H9 (cell line): Measurements from ENCODE around the gene RUNX2. TPM values are rescaled to one million over a fixed set of nuclear protein-coding genes. Genes with fewer than 3 reads are reported as not detected.

Source experiments
- DNase-seq: peaks from one replicate; pipeline ENCODE4 v3.0.0-alpha.2; 2017
- H2AFZ ChIP-seq: one replicate; pipeline ENCODE4 v1.6.1; 2013; ENCODE audit warnings: mild to moderate bottlenecking, low read length, control low read depth, moderate library complexity
- H2AK5ac ChIP-seq: 2 replicates; pipeline ENCODE4 v1.6.1; 2013; ENCODE audit warnings: low read length, control low read depth, mixed read lengths; ENCODE audit not compliant: insufficient read length
- H2BK120ac ChIP-seq: one replicate; pipeline ENCODE4 v1.6.1; 2013; ENCODE audit warnings: low read depth, mild to moderate bottlenecking, low read length, control low read depth, inconsistent platforms; ENCODE audit not compliant: poor library complexity, severe bottlenecking
- H2BK12ac ChIP-seq: 2 replicates; pipeline ENCODE4 v1.6.1; 2013; ENCODE audit warnings: low read length, control low read depth, mixed read lengths, low read depth; ENCODE audit not compliant: insufficient read length
- H2BK15ac ChIP-seq: 2 replicates; pipeline ENCODE4 v1.6.1; 2013; ENCODE audit warnings: low read depth, low read length, control low read depth
- H2BK20ac ChIP-seq: one replicate; pipeline ENCODE4 v1.6.1; 2013; ENCODE audit warnings: low read depth, mild to moderate bottlenecking, low read length, control low read depth, inconsistent platforms; ENCODE audit not compliant: poor library complexity, severe bottlenecking
- H2BK5ac ChIP-seq: 2 replicates; pipeline ENCODE4 v1.6.1; 2013; ENCODE audit warnings: low read length, control low read depth, mixed read lengths; ENCODE audit not compliant: insufficient read length
- H3K14ac ChIP-seq: 2 replicates; pipeline ENCODE4 v1.6.1; 2013; ENCODE audit warnings: low read length, control low read depth; ENCODE audit not compliant: insufficient read depth
- H3K18ac ChIP-seq: 2 replicates; pipeline ENCODE4 v1.6.1; 2013; ENCODE audit warnings: low read depth, mild to moderate bottlenecking, mixed read lengths, low read length, control low read depth; ENCODE audit not compliant: insufficient read length
- H3K23ac ChIP-seq: 2 replicates; pipeline ENCODE4 v1.6.1; 2013; ENCODE audit warnings: low read length, control low read depth, mixed read lengths, low read depth; ENCODE audit not compliant: insufficient read length
- H3K23me2 ChIP-seq: 2 replicates; pipeline ENCODE4 v1.6.1; 2013; ENCODE audit warnings: low read depth, mild to moderate bottlenecking, mixed read lengths, low read length, control low read depth; ENCODE audit not compliant: insufficient read length, poor library complexity, severe bottlenecking
- H3K27ac ChIP-seq: 2 replicates; pipeline ENCODE4 v1.5.1; 2013; ENCODE audit warnings: low read length, control low read depth, mixed read lengths, low read depth; ENCODE audit not compliant: insufficient read length
- H3K27me3 ChIP-seq: 2 replicates; pipeline ENCODE4 v1.6.1; 2013; ENCODE audit warnings: low read length, control low read depth, inconsistent platforms; ENCODE audit not compliant: insufficient read depth
- H3K4ac ChIP-seq: 2 replicates; pipeline ENCODE4 v1.6.1; 2013; ENCODE audit warnings: low read depth, mild to moderate bottlenecking, control low read depth, inconsistent platforms, low read length, moderate library complexity
- H3K4me1 ChIP-seq: 2 replicates; pipeline ENCODE4 v1.6.1; 2013; ENCODE audit warnings: low read length, control low read depth, inconsistent platforms; ENCODE audit not compliant: insufficient read depth
- H3K4me2 ChIP-seq: 2 replicates; pipeline ENCODE4 v1.6.1; 2013; ENCODE audit warnings: low read length, control low read depth, mixed read lengths; ENCODE audit not compliant: insufficient read length, insufficient read depth
- H3K56ac ChIP-seq: 2 replicates; pipeline ENCODE4 v1.6.1; 2013; ENCODE audit warnings: low read depth, mild to moderate bottlenecking, mixed read lengths, low read length, control low read depth; ENCODE audit not compliant: insufficient read length
- H3K79me1 ChIP-seq: 2 replicates; pipeline ENCODE4 v1.6.1; 2013; ENCODE audit warnings: low read depth, mild to moderate bottlenecking, moderate library complexity, low read length, control low read depth, inconsistent platforms; ENCODE audit not compliant: insufficient read depth, poor library complexity, severe bottlenecking
- H3K79me2 ChIP-seq: 2 replicates; pipeline ENCODE4 v1.6.1; 2013; ENCODE audit warnings: low read length, control low read depth, inconsistent platforms; ENCODE audit not compliant: insufficient read depth
- H3K9ac ChIP-seq: 2 replicates; pipeline ENCODE4 v1.6.1; 2013; ENCODE audit warnings: low read length, control low read depth, mixed read lengths; ENCODE audit not compliant: insufficient read length; ENCODE audit errors: extremely low read depth
- H3K9me3 ChIP-seq: one replicate; pipeline ENCODE4 v1.6.1; 2013; ENCODE audit warnings: low read depth, low read length, inconsistent platforms; ENCODE audit not compliant: control insufficient read depth
- H3T11ph ChIP-seq: one replicate; pipeline ENCODE4 v1.6.1; 2013; ENCODE audit warnings: mild to moderate bottlenecking, low read length, control low read depth, inconsistent platforms
- H4K20me1 ChIP-seq: one replicate; pipeline ENCODE4 v1.6.1; 2013; ENCODE audit not compliant: control insufficient read depth, insufficient read length, insufficient read depth
- H4K5ac ChIP-seq: 2 replicates; pipeline ENCODE4 v1.6.1; 2013; ENCODE audit warnings: low read depth, mild to moderate bottlenecking, mixed read lengths, low read length, control low read depth; ENCODE audit not compliant: insufficient read length
- H4K8ac ChIP-seq: replicated peaks from 2 replicates; pipeline ENCODE4 v1.6.1; 2013; ENCODE audit warnings: low read length, control low read depth, mixed read lengths, low read depth; ENCODE audit not compliant: insufficient read length
- H4K91ac ChIP-seq: 2 replicates; pipeline ENCODE4 v1.6.1; 2013; ENCODE audit warnings: low read depth, mild to moderate bottlenecking, moderate library complexity, mixed read lengths, low read length, control low read depth; ENCODE audit not compliant: insufficient read length
- H3K27ac Mint-ChIP-seq, 3 experiments: 2 replicates in 2 of 3; 3 replicates in 1 of 3; pipeline ENCODE4 v1.8.0; 2020 to 2021; ENCODE audit warnings: mixed read lengths in 3 of 3, mild to moderate bottlenecking in 1 of 3, moderate library complexity in 1 of 3
- H3K27me3 Mint-ChIP-seq: 2 replicates; pipeline ENCODE4 v1.8.0; 2021; ENCODE audit warnings: low read depth, mild to moderate bottlenecking, moderate library complexity, mixed read lengths
- H3K36me3 Mint-ChIP-seq, 3 experiments: 2 replicates in 2 of 3; 3 replicates in 1 of 3; pipeline ENCODE4 v1.8.0; 2020 to 2021; ENCODE audit warnings: low read depth in 3 of 3, mixed read lengths in 3 of 3; ENCODE audit not compliant: insufficient read depth in 1 of 3
- H3K4me1 Mint-ChIP-seq, 2 experiments: 2 replicates each; pipeline ENCODE4 v1.8.0; 2020; ENCODE audit warnings: mixed read lengths in 2 of 2
- H3K4me3 Mint-ChIP-seq, 2 experiments: 2 replicates in 1 of 2; 3 replicates in 1 of 2; pipeline ENCODE4 v1.8.0; 2020 to 2021; ENCODE audit warnings: mild to moderate bottlenecking in 2 of 2, mixed read lengths in 2 of 2, moderate library complexity in 1 of 2
- H3K9me3 Mint-ChIP-seq, 2 experiments: 2 replicates in 1 of 2; 3 replicates in 1 of 2; pipeline ENCODE4 v1.8.0; 2020; ENCODE audit warnings: mild to moderate bottlenecking in 2 of 2, mixed read lengths in 2 of 2, moderate library complexity in 1 of 2
- CTCF ChIP-seq: fragments of 200-600 bp; sonication (generic); conservative IDR thresholded peaks from 3 replicates; pipeline ENCODE4 v1.8.0; 2021; ENCODE audit warnings: antibody characterized with exemption, mild to moderate bottlenecking
- WGBS: extraction: QIAGEN DNeasy Blood & Tissue Kit; methylation state at CpG from one replicate; pipeline ENCODE4 v1.1.7; 2013; ENCODE audit warnings: missing lambda C conversion rate, low lambda C conversion rate, mixed read lengths; ENCODE audit not compliant: insufficient read length; ENCODE audit errors: extremely low coverage; 5-methylcytosine and 5-hydroxymethylcytosine counted together
- total RNA-seq: library from RNA; stranded (reverse); gene quantifications from 2 replicates; pipeline ENCODE4 v1.2.1, GENCODE V29; 2021

Gene RUNX2
- total RNA-seq, 1 experiment from 2014 or later: 0.15 TPM

GRCh38 chr6:45707176-45707575, 379.0 kb downstream of the RUNX2 start:
- no peak overlapping the region for H4K91ac ChIP-seq
- no peak overlapping the region for H3K27ac Mint-ChIP-seq
- H3K56ac ChIP-seq: no peak overlapping the region
- no CpG with 5 or more reads among the region's 6 CpGs for WGBS
- no peak overlapping the region for H3K18ac ChIP-seq
- H4K5ac ChIP-seq: no peak overlapping the region
- H4K20me1 ChIP-seq: no peaks in the 10 kb centered on the region
- no peaks in the 10 kb centered on the region for H3K27me3 Mint-ChIP-seq
- no peak overlapping the region for H3T11ph ChIP-seq
- H3K23me2 ChIP-seq: no peaks in the 10 kb centered on the region
- H2AK5ac ChIP-seq: no peak overlapping the region
- H3K4me1 Mint-ChIP-seq: peaks cover 2% of the 10 kb centered on the region in 2 experiments; a peak in 2 of 4 replicates
- H3K4me2 ChIP-seq: no peak overlapping the region
- no peaks in the 10 kb centered on the region for H3K36me3 Mint-ChIP-seq
- H2BK120ac ChIP-seq: no peak overlapping the region
- no peak overlapping the region for H2BK20ac ChIP-seq
- H3K4me3 Mint-ChIP-seq: no peak overlapping the region
- no peaks in the 10 kb centered on the region; the same call in 1 of the 2 replicates for H3K27me3 ChIP-seq
- no peaks in the 10 kb centered on the region for H3K79me2 ChIP-seq
- H4K8ac ChIP-seq: no peak overlapping the region
- H2BK5ac ChIP-seq: no peak overlapping the region
- no peak overlapping the region for H3K27ac ChIP-seq
- no peak for TF ChIP-seq CTCF
- H2BK15ac ChIP-seq: no peak overlapping the region
- H2BK12ac ChIP-seq: no peak overlapping the region
- H3K79me1 ChIP-seq: no peaks in the 10 kb centered on the region
- no peak overlapping the region for H3K14ac ChIP-seq
- no peaks in the 10 kb centered on the region for H3K9me3 ChIP-seq
- no peak overlapping the region for H3K4ac ChIP-seq
- DNase-seq: no peak
- H3K9me3 Mint-ChIP-seq: no peaks in the 10 kb centered on the region
- H3K23ac ChIP-seq: no peak overlapping the region
- H3K4me1 ChIP-seq: no peaks in the 10 kb centered on the region
- H2AFZ ChIP-seq: no peak overlapping the region
- H3K9ac ChIP-seq: no peak overlapping the region
